Fibroblast of the conjunctiva (primary cell): ENCODE measurements around the gene CALR3.

ENCODE experiments used
- DNase-seq: peaks from one replicate; pipeline ENCODE4 v3.0.0-alpha.2; 2010; ENCODE audit warnings: low read depth

The CALR3 gene

GRCh38 chr19:16429066-16429758 lies 66.8 kb downstream of the CALR3 start:
- no peak for DNase-seq
